RPMI8226 (cell line): ENCODE results near the gene ITPRID2.
"Not testable (repeated sequence)": the region's sequence is repeated elsewhere in the genome, so short reads cannot be mapped to it uniquely, and the experiment has no call there.

ENCODE experiments used
- DNase-seq: peaks from one replicate; pipeline ENCODE4 v3.0.0-alpha.2; 2015

Gene ITPRID2

GRCh38 chr2:181961167-181961566, 69.6 kb downstream of the ITPRID2 start:
- not testable (repeated sequence) for DNase-seq

- no peak for DNase-seq
Measured at GRCh38 chr2:181962142-181962541, 70.6 kb downstream of the ITPRID2 start.

- no peak for DNase-seq
Measured at GRCh38 chr2:181970160-181970794, 78.7 kb downstream of the ITPRID2 start.

GRCh38 chr2:181971032-181971431, 79.5 kb downstream of the ITPRID2 start:
- DNase-seq: no peak

GRCh38 chr2:181972431-181973170, 81.1 kb downstream of the ITPRID2 start:
- DNase-seq: no peak

- no peak for DNase-seq
Measured at GRCh38 chr2:181973171-181973783, 81.7 kb downstream of the ITPRID2 start.

- DNase-seq: no peak
Measured at GRCh38 chr2:181977661-181978350, 86.3 kb downstream of the ITPRID2 start.

- no peak for DNase-seq
Measured at GRCh38 chr2:181978351-181979150, 87.0 kb downstream of the ITPRID2 start.
